AG09309 (cell line): ENCODE measurements around the gene PLA2G2D.

ENCODE experiments used
- DNase-seq: peaks from one replicate; pipeline ENCODE4 v3.0.0-alpha.2; 2010; ENCODE audit warnings: low read depth
- H3K4me3 ChIP-seq: 2 replicates; pipeline ENCODE4 v1.5.1; 2011; ENCODE audit warnings: mild to moderate bottlenecking, low read depth, low read length, moderate library complexity; ENCODE audit not compliant: control insufficient read depth
- TF ChIP-seq, protein P1 (sequence below): IDR thresholded peaks from 2 replicates; pipeline ENCODE4 v1.5.1; 2011; ENCODE audit warnings: mild to moderate bottlenecking, low read depth, low read length, inconsistent platforms; ENCODE audit not compliant: insufficient read depth, control insufficient read depth; ENCODE audit errors: missing control alignments

PLA2G2D gene

DNA sequence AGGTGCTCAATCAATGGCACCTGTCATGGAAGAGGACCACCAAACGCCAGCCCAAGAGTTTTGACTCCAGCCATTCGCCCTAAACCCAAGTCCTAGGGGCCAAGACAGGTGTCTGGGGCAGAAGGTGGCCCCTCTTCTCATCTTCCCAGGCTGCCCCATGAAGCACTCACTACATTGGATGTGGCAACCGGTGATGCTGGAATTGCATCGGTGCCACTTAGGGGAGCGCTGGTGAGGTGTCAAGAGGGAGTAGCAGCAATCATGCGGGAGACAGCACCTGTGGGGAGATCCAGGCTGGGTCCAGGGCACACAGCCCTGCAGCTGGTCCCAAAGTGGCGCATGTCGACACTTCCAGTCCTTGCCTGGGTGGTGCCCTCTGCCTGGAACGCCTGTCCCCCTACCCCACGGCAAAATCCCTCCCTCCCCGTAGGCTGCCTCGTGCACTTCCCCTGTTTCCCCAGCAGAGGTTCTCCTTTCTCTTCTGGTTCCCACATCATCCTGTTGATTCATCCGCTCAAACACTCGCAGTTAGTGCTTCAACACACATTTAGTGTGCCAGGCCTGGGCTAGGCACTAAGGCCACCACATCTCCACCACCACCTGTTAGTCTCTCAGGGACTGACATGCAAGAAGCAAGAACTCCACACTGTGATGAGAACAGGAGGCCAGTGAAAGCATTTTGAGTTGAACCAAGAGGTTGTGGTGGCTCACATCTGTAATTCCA lies 18.5 kb downstream of the PLA2G2D start:
- TF ChIP-seq, protein P1, sequence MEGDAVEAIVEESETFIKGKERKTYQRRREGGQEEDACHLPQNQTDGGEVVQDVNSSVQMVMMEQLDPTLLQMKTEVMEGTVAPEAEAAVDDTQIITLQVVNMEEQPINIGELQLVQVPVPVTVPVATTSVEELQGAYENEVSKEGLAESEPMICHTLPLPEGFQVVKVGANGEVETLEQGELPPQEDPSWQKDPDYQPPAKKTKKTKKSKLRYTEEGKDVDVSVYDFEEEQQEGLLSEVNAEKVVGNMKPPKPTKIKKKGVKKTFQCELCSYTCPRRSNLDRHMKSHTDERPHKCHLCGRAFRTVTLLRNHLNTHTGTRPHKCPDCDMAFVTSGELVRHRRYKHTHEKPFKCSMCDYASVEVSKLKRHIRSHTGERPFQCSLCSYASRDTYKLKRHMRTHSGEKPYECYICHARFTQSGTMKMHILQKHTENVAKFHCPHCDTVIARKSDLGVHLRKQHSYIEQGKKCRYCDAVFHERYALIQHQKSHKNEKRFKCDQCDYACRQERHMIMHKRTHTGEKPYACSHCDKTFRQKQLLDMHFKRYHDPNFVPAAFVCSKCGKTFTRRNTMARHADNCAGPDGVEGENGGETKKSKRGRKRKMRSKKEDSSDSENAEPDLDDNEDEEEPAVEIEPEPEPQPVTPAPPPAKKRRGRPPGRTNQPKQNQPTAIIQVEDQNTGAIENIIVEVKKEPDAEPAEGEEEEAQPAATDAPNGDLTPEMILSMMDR: peak; percentile 80
- H3K4me3 ChIP-seq: no peak overlapping the region
- DNase-seq: peak; percentile 24

DNA sequence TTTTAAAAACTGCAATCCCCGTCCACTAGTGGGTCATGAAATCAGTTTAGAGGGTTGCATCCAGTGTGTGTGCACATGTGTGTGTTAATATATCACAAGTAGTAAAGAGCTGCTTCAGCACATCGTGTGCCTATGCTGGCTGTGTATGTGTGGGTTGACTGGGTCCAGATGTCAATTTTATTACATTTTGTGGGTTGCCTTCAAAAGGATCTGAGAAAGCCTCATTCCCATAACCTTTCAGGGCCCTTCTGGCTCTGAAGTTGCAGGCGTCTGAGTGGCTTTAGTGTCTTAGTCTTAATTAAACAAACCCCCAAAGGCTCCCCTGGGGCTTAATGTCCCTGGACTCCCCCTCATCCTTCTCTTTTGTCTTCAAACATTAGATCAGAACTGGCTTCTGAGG lies 19.8 kb downstream of the PLA2G2D start:
- no peak overlapping the region for H3K4me3 ChIP-seq
- no peak for DNase-seq
- TF ChIP-seq, protein P1: no peak

DNA sequence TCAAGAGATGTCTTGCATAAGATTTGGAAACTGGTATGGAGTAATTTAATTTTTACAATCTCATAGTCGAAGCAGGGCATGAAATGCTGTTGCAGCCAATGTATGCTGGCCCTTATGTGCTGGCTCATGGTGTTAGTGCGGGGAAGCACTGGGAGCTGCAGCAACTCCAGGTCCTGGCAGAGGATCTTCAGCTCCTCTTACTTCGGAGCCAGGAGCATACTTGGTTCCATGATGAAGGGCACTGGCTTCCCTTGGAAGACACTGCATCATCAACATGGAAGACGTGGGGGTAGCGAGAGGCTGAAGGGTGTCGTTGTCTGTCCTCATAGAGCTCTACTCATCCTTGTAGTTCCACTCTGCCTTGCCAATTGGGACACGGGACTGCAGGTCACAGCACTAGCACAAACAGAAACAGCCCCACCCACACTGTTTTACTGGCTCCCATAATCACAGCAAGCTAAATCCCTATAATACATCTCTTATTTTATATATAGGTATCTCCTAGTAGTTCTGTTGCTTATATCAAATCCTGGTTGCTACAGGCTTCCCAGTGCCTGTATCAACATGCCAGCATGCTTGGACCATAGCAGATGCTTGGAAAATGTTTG lies 22.4 kb downstream of the PLA2G2D start:
- H3K4me3 ChIP-seq: no peak overlapping the region
- TF ChIP-seq, protein P1: no peak
- DNase-seq: no peak

DNA sequence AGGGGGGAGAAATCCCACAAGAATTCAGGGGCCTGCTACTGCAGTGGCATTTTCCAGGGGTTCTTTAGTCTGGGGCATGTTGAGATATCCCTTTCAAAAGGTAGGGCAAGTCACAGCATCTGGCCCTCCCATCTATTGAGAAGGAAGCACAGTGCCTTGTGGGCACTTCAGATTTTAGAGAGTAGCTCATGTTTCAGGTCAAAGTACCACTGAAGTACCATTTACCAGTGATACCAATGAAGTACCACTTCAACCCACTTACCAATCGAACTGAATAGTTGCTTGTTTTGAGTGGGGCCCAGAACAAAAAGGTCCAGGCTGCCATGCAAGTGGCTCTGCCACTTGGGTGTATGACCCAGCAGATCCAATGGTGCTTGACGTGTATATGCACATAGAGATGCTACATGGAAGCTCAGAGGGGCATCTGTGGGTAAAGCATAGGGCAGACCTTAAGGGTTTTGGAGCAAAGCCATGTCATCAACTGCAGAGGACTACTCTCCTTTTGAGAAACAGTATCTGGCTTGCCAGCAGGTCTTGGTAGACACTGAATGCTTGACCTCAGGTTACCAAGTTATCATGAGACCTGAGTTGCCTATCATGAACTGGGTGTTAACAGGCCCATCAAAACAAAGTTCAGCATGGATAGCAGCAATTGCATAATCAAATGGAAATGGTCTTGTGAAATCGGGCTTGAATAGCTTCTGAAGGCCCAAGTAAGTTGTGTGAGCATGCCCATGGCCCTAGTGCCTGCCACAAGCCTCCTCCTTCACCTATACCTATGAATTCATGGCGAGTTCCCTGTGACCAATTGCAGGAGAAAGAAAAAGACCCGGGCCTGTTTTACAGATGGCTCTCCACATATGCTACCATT lies 23.5 kb downstream of the PLA2G2D start:
- no peak for DNase-seq
- TF ChIP-seq, protein P1: no peak
- no peak overlapping the region for H3K4me3 ChIP-seq

DNA sequence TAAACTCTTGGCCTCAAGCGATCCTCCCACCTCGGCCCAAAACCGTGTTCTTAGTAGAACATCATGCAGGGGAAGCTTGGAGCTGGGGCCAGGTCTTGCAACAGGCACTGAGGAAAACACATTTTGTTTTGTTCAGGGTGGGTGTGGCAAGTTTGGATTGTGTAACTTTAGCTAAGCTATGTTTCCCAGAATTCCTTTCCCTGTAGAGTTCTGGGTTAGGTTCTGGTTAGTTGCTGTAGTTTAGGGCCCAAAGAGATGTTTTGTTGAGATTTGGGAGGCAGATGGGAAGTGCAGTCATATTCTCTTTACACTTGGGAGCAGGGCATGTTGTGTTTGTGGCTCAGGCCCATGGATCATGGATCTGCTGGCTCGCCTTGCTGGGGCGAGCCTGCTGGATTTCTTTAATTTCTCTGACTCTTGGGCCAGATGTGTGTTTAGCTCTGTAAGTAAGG lies 25.4 kb downstream of the PLA2G2D start:
- TF ChIP-seq, protein P1: no peak
- H3K4me3 ChIP-seq: no peak overlapping the region
- no peak for DNase-seq

DNA sequence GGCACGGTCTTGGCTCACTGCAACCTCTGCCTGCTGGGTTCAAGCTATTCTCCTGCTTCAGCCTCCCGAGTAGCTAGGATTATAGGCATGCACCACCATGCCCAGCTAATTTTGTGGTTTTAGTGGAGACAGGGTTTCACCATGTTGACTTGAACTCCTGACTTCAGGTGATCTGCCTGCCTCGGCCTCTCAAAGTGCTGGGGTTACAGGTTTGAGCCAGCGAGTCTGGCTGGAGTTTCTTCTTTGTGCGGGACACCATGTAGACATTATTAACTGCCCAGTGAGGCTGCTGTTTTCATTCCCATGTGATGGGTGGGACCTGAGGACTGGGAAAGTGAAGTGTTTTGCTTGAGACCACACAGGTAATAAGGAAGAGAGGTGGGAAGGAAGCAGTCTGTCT lies 26.0 kb downstream of the PLA2G2D start:
- DNase-seq: no peak
- TF ChIP-seq, protein P1: no peak
- H3K4me3 ChIP-seq: no peak overlapping the region
